GM18909 (cell line): ENCODE data around the gene INPP5A.

Source experiments
- ATAC-seq: cut with Tn5 transposase; IDR thresholded peaks from one replicate; pipeline ENCODE4 v1.9.1; 2021; ENCODE audit warnings: mild to moderate bottlenecking; ENCODE audit not compliant: unreplicated experiment, poor library complexity

INPP5A gene

DNA sequence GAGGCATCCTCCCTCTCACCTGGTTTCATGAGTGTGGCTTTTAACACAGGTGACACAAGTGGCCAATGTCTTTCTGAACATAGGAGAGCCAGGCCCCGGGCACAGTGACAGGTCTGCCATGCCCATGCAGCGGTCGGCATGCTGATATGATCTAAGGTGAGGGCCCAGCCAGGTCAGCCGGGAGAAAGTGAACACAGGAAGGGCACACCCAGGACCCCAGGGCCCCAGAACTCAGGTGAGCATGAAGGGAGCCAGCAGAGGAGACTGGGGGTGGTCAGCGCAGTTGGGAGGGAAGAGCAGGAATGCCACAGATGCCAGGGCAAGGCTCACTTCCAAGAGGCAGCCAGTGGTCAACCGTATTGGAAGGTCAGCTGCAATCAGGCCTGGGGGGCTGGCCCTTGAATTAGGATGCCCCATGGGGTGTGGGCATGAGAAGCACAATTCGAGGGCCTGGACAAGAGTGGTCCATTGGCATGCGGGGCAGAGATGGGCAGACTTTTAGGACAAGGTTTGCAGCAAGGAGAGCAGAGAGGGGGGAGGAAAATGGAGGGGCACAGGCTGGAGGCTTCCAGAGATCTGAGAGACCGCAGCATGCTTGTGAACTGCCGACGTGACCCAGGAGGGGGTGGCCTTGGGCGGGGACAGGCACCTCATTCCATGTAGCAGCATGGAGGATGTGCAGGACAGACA is 3.9 kb upstream of the INPP5A start:
- no peak for ATAC-seq

DNA sequence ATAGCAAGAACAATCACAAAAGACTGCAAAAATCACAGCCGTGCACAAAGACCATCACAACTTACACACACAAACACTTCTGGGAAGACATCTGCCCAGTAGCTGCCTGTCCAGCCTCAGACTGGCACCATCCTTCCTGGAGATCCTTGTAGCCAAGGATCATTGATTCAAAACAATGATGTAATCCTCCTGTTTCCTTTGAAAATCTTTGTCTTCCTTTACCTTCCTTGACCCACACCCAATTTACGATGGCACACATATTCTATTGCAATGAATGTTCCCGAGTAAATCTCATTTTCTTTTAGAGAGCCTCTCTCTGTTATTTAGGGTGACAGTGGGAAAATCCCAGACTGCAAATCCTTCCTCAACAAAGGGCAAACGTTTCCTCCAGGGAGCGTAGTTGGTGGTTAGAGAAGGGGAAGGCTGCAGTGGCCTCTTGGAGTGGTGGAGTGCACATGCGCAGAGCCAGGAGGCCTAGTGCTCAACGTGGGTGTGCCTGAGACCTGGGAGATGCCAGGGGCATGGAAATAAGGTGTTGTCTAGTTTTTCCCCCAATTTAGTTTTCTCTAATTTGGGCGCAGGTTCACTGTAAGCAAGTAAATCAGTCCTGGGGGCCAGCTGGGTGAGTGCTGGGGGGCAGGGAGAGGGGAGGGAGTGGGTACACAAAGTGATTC is 3.1 kb upstream of the INPP5A start:
- no peak for ATAC-seq

DNA sequence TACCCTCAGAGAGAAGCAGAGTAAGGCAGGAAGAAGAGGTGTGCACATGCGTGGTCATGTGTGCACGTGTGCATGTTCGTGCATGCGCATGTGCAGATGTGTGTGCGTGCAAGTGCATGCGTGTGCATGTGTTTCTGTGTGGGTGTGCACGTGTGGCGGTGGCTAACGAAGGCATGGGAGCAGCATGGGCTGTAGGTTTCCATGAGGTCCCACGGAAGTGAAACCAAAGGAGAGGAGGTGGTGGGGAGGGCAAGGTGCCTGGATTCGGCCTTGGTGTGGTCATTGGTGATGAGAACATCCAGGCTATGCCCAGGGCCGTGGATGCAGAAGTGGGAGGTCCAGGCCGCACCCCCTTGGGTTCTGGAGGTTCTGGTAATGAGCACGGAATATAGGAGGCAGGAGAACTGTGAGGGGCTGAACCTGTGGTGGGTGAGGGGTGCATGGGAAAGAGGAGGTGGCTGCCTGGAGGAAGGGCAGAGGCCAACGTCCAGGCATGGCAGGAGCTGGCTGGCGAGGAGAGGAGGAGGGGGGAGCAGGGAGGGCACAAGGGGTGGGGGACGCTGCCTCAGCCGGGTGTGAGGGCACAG is 2.4 kb upstream of the INPP5A start:
- ATAC-seq: no peak

DNA sequence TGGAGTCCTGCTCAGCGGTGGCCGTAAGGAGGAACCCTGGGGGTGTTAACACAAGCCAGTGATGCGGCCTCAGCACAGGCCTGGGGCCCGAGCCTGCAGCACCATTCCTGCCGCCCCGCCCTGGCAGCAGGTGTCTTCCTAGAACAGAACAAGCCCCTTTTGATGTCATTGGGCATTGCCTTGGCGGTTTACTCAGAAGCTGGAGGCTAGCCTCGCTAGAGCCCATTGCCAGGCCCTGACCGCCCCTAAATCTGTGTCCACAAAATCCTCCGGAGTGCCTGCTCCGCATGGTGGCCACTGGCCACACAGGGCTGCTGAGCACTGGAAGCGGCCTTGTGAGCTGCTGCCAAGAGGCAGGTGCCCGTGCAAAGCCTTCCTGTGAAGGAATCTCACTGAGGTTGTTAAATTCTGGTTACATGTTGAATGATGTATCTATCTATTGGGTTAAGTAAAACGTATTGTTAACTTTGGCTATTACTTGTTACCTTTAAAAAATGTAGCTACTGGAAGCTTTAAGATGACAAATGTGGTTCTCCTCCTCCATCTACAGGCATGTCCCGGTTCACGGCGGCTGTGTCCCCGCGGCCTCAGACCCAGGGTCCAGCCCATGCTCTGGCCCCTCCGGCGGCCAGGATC is 1.2 kb upstream of the INPP5A start:
- no peak for ATAC-seq

DNA sequence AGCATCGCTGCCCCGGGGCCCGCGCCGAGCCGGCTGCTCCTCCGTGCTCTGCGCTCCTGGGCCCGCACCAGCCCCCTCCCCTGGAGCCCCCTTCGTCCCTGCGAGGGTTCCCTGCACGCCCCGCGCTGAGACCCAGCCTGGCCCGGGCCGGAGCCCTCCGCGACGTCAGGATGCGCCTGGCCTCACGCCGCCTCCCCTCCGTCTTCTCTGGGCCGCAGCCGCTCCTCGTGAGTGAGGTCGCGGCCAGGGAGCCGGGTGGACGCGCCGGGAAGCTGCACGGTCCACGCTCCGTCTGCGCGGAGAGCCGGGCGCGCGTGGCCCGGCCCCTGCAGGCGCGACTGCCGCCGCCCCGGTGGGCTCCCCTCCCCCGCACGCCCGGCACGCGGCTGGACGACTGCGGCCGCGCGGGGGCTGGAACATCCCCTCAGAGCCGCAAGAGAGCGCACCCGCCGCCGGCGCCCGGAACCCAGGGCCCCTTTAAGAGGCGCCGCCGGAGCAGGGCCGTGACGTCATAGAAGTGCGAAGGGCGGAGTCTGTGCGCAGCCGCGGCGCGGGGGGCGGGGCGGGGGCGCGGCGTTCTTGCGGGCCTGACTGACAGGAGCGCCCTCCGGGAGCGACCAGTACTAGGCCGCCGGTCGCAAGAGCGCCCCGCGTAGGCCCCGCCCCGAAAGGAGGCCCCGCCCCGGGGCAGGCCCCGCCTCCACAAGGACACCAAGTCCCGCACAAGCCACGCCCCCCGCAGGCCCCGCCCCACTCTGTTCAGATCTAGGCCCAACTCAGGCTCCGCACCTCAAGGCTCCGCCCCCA is 507 bp upstream of the INPP5A start:
- ATAC-seq: peak; percentile 86

DNA sequence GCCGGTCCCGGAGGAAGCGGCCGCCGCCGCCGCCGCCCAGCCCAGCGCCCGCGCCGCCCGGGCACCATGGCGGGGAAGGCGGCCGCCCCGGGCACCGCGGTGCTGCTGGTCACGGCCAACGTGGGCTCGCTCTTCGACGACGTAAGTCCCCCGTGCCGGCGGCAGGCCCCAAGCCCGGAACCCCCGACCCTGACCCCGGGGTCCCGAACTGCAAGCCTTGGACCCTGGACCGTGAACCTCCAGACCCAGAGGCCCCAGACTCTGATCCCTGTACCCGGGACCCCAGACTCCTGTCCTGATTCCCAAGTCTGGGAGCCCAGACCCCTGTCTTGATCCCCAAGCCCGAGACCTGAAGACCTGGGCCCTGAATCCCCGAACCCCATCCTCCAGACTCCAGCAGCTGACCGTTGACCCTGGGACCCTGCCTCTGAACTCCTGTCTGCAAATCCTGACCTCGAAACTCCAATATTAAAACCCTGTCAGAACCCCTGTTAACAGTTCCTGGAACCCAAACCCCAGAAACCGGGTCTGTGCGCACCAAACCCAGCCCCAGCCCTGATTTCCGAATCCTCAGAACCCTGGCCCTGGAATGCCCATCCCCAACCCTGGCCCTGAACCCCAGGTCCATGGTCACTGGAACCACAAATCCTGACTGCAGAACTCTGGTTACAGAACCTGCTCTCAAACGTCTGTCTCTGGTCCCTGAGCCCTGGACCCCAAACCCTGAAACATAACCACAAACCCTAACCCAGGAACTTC is 623 bp downstream of the INPP5A start:
- ATAC-seq: peak; percentile 3

DNA sequence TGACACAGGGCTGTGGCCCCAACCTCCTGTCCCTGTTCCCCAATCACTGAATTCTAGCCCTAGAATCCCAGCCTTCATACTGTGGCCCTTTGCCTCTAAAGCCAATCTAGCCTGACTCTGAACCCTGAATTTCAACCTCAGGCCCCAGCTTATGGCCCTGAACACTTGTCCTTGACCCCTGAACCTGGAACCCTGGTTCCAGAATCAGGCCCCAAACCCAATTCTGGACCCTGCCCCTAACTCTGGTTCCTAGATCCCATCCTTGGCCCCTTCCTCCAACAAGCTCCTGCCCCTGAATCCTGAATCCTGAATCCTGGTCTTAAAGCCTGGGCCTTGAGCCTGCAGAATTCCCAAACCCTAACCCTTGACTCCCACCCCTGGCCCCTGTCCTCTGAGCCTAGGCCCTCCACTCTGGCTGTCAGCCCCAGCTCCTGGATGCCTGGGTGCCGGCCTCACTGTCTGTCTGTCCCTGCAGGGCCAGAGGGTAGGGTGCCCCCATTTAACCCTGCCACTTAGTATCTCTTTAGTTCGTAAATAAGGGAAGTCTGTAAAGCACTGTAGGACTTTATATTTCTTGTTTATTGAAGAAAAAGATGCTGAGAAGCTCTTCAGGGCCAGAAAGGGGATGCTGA is 1.3 kb downstream of the INPP5A start:
- no peak for ATAC-seq

DNA sequence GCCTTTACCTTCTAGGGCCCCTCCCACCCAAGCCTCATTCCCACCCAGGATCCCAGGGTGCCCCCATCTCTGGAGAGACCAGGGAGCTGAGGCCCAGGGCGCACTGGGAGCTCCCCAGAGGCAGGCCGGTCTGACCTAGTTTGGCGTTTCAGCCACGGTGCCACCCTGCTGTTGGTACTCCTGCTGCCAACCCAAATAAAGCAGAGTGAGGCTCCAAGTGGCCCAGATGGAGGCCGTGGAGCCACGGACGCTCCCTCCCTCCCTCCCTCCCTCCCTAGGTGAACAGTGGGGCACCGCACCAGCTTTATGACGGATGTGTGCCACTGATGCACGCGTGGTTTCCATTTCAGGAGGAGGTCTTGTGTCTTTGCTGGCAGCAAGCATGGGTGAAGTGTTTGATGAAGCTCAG is 1.8 kb downstream of the INPP5A start:
- no peak for ATAC-seq

DNA sequence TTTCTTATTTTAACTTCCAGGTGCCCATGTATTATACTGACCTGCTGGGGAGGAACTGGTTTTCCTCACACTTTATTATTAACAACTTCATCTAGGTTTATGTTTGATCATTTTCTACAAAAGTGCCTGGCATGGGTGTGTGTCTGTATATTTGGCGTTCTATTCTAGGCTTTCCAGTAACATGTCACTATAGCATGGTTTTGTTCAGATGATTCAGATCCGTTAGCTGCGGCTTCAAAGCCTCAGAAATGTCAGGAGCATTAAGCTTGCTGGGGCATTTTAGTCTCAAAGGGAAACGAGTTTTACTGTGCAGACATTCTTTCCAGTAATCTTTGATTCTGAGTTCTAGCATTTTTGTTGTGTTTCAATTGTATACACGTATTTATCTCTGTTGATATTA is 2.3 kb downstream of the INPP5A start:
- no peak for ATAC-seq

DNA sequence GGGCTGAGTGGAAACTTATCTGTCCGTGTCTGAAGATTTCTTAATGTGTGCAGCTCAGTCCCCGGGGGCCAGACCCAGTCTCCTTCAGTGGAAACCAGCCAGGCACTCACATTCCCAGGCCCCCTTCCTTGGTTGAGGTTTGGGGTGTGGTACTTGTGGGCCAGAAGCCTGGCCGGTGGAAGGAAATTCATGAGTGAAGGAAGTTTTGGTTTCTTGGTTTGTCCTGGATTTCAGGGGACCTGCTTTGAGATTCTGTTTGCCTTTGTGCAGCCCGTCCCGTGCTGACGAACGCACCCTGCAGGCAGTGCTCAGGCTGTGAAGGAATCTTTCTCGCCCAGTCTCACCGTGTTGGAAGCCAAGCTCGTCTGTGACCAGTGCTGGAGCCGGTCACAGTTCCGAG is 2.9 kb downstream of the INPP5A start:
- no peak for ATAC-seq

DNA sequence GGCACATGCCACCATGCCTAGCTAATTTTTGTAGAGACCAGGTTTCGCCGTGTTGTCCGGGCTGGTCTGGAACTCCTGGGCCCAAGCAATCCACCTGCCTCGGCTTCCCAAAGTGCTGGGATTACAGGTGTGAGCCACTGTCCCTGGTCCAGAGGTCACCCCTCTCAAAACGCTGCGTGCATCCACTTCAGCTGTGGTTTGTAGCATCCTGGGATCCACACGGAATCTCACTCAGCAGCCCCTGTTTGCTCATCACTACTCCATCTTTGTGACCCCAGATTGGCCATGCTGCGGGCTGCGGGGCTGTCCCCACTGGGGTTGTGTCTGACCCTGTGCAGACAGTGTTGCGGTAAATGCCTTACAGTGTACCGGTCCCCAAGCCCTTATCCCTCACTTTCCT is 3.5 kb downstream of the INPP5A start:
- ATAC-seq: no peak

DNA sequence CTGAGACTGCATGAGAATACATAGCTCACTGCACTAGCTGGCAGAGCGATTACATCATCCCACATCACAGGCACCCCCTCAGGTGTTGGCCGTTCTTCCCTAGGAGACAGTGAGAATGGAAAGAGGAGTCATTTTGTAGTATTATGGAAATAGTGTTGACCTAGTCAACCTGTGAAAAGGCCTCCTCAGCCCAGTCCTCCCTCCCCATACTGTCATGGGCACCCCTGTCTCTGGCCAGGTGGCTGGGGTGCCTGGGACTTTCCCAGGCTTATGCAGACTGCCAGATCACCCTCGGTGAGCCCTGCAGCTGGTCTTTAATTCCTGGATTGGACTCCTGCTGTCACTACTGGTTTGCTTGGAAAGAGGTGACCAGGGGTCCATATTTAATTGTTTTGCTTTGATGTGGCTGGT is 4.0 kb downstream of the INPP5A start:
- ATAC-seq: no peak

DNA sequence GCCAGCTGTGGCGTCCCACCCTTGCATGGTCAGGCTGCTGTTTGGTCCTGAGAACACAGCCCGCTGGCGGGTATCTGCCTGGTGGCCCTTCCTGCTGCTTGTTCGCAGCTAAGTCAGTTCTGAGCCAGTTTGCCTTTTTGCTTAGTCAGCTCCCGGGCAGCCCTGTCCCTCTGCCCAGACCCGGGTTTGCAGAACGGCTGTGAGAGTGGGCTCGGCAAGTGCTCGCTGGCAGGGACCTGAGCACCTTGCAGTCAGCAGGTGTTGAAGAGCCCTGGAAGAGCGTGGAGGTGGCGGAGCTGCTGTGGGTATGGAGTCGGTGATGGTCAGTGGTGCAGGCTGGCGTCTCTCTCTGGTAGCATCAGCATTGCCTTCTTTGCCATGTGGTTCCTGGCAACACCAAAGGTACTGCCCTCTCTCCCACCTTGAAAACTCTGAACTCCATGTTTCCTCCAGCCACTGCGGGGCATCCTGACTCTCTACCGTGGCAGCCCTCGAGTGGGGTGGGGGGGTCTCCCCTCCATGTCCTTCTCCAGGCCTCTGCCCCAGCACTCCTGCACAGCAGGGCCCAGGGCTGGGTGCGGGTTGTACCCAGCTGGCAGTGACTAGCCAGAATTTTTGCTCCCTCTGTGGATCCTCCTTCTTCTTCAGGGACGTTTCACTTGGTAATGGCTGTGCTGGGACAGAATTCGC is 4.6 kb downstream of the INPP5A start:
- no peak for ATAC-seq

DNA sequence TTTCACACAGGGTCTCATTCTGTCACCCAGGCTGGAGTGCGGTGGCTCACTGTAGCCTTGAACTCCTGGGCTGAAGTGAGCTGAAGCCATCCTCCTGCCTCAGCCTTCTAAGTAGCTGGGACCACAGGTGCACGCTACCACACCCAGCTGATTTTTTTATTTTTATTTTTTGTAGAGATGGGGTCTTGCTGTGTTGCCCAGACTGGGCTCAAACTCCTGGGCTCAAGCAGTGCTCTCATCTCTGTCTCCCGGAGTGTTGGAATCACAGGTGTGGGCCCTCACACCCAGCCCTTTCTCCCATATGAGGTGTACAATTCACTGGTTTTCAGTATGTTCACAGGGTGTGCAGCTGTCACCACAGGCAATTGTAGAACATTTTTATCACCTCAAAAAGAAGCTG is 5.2 kb downstream of the INPP5A start:
- no peak for ATAC-seq

DNA sequence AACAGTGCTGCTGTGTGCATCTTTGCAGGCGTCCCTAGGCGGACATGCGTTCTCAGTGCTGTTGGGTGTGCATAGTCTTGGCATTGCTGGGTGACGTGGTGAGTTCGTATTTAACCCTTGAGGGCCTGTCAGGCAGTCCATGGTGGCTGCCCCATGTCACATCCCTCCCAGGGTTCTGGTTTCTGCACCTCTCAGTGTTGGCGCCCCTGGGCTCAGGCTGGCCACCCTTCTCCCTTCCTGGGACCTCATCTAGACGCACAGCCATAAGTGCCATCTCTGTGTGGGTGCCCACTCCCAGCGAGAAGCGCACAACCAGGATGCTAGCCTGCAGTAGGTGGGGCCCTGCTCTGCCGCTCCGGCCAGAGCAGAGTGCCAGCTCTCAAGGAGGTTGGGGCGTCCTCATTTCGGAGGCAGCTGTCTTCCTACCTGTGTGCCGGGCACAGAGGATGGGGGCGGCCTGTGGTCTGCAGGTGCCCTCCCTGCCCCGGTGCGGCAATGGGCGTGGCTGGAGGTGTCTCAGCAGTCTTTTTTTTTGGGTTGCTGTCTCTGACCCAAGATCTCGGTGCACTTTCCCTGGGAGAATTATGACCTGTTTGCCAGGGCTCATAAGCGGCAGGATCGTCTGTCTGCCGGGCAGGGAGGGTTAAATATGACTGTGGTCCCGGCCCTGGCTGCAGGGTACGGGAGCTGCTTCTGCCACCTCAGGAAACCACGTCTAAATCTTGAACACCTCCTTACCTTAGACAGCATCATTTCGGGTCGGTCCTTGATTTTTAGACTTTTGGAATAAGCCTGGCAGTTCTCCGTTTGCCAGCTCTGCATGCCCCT is 6.5 kb downstream of the INPP5A start:
- ATAC-seq: no peak

DNA sequence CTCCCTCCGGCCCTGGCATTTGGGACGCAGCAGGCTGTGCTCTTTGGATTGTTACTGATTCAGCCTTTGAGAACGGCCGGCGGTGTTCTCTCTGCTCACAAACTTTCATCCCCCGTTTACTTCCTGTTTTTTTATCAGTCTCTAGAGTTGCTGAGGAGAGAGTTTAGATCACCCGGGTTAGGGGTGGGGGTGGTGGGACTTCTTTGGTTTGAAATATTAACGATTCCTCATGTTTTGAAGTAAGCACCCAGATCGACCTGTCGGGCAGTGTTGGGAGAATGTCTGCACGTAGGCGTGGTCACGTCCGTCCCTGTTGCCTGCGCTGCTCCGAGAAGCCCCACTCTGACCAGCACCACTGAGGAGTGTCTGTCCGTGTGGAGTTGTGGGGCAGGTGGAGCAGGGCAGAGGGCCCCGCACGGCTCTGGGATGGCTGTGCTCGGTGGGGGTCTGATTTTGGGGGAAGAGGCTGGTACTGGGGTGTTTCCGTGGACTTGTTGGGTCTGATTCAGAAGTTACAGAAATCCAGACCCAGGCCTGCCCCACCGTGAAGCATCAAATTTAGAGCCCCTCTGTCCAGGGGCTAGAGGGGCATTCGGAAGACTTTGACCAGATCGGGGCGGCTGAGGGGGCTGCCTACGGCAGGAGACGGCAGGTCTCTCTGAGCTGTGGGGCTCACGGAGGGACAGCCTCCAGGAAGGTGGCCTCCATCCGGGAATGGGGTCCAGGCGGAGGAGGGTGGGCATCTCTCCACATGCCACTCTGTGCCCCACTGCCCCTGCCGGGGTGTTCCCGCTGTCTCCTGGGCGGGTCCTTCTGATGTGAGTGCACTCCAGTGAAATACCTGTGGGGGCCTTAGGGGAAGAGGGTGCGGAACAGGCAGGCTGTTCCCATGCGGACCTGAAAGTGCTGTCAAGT is 7.4 kb downstream of the INPP5A start:
- no peak for ATAC-seq
